HG03045 (cell line): ENCODE data around the gene CAPN7.

Experiments used
- ATAC-seq: cut with Tn5 transposase; IDR thresholded peaks from one replicate; pipeline ENCODE4 v1.9.1; 2021; ENCODE audit warnings: mild to moderate bottlenecking, moderate library complexity; ENCODE audit not compliant: unreplicated experiment

The CAPN7 gene

DNA sequence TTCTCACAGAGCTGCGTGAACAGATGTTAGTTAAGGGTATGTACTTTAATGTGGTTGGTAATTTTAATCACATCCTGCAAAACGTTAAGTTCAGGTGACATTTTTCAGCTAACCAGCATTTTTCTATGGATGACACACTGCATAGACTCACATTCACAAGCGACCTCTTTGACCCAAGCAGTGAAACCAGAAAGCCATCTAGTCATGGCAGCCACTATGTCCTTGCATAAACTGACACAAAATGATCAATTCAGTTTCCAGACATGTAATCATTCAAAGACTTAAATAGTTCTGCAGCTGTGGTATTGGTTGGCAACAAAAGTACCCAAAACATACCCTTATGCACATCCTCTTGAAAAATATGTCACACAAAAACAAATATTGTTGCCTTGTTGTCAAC is 7.4 kb upstream of the CAPN7 start:
- no peak for ATAC-seq

GRCh38 chr3:15199493-15200105 is 6.4 kb upstream of the CAPN7 start:
- no peak for ATAC-seq

- no peak for ATAC-seq
Observed at GRCh38 chr3:15204005-15204404, 2.0 kb upstream of the CAPN7 start.

DNA sequence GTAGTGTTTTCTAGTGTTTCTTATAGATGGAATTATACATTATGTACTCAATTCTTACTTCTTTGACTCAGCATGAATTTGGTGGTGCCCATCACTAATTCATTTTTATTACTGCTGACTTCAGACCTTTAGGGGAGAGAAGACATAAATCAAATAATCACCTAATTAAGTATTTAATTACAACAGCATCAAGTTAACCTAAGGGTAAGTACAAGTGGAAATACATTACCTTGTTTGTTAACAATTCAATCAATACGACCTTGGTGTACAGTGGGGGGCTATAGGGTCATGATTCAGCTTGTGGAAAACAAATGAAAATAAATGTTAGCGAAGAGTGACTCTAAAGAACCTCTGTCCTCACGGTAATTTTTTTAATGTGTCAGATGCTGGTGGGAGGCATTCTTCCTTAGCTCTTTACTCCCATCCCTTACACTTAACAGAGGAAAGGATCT is 538 bp upstream of the CAPN7 start:
- no peak for ATAC-seq

GRCh38 chr3:15206662-15207576 is 873 bp downstream of the CAPN7 start:
- peak; percentile 24 for ATAC-seq

DNA sequence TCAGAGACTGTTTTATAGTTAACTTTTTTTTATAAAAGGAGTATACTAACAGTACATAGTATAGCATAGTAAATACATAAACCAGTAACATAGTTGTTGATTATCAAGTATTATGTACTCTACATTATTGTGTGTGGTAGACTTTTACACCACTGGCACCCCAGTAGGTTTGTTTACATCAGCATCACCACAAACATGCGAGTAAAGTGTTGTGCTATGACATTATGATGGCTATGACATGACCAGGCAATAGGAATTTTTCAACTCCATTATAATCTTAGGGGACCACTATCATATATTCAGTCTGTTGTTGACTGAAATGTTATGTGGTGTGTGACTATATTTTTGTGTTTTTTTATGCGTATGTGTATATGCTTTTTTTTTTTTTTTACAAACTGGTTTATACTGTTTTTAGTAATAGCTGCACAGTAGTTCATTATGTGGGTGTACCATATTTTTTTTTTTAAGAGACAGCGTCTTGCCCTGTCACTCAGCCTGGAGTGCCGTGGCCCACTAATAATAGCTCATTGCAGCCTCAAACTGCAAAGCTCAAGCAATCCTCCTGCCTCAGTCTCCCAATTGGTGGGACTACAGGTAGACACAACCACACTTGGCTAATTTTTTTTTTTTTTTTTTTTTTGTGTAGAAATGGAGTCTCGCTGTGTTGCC is 1.9 kb downstream of the CAPN7 start:
- no peak for ATAC-seq

DNA sequence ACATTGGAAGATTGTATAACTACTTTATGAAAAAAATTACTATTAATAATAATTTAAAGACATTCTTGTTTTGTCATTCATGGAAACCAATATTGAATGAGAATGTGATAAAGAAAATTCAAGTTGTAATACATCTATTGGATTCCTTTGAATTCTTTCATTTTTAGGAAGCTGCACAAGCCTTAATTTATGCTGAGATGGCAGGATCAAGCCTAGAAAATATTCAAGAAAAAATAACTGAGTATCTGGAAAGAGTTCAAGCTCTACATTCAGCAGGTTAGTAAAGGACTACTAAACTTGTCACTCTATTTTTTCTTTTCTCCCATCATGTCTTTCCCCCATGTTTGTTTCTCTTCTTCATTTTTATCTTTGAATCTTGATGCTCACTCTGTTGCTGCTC is 5.9 kb downstream of the CAPN7 start:
- ATAC-seq, result no peak

DNA sequence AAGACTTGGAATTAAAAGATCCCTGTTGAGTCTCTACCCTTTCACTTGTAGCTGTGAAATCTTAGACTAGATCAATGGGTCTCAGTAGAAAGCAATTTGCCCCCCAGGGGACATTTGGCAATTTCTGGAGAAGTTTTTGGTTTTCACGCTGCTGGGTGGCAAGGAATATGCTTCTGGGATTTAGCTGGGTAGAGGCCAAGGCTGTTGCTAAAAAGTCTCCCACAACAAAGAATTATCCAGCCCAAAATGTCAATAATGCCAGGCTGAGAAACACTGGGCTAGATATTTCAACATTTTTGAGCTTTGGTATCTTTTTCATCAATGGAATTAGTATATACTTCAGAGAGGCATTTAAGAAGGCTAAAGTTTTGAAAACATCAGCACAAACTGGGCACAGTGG is 8.7 kb downstream of the CAPN7 start:
- no peak for ATAC-seq

DNA sequence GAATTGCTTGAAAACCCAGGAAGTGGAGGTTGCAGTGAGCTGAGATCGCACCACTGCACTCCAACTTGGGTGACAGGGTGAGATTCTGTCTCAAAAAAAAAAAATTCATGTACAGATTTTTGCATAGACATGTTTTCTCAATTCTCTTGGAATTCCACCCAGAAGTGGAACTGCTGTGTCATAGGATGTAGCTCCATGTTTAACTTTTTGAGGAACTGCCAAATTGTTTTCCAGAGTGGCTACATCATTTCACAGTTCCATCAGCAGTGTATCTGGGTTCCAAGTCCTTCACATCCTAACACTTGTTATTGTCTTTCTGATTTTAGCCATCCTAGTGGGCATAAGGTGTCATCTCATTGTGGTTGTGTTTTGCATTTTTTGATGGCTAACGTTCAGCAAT is 9.9 kb downstream of the CAPN7 start:
- ATAC-seq, result no peak

- no peak for ATAC-seq
Observed at GRCh38 chr3:15216501-15216900, 10.5 kb downstream of the CAPN7 start.

DNA sequence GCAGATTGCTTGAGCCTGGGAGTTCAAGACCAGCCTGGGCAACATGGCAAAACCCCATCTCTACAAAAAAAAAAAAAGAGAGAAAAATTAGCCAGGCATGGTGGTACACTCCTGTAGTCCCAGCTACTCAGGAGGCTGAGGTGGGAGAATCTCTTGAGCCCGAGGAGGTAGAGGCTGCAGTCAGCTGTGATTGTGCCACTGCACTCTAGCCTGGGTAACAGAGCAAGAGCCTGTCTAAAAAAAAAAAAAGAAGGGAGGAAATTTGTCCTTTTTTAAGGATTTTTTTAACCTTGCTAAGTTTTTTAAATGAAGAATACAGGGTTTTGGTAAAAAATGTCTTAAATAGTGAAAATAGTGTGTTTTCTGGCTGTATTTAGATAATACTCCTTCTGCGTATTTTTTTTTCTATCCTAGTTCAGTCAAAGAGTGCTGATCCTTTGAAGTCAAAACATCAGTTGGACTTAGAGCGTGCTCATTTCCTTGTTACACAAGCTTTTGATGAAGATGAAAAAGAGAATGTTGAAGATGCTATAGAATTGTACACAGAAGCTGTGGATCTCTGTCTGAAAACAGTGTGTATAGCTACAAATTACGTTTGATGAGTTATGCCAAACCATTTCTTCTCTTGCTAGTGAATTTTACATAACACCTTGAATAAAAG is 11.1 kb downstream of the CAPN7 start:
- ATAC-seq, result no peak

GRCh38 chr3:15217841-15218267 is 11.8 kb downstream of the CAPN7 start:
- ATAC-seq, result no peak

DNA sequence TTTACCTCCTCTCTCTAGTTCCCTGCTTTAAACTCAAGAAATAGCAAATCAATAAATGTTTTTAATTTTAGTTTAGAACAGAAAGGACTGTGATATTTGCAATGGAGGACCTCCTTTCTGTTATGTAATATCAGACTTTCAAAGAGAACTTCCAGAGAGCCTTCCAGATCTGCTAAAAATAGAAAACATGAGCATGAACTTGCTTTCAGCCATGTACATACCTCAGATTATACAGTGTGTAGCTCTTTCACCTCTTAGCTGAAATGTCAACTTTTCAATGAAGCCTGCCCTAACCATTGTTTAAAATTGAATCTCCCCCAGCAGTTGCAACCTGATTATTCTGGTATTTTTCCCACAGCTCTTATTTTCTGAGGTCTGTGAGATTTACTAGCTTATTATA is 12.6 kb downstream of the CAPN7 start:
- no peak for ATAC-seq

DNA sequence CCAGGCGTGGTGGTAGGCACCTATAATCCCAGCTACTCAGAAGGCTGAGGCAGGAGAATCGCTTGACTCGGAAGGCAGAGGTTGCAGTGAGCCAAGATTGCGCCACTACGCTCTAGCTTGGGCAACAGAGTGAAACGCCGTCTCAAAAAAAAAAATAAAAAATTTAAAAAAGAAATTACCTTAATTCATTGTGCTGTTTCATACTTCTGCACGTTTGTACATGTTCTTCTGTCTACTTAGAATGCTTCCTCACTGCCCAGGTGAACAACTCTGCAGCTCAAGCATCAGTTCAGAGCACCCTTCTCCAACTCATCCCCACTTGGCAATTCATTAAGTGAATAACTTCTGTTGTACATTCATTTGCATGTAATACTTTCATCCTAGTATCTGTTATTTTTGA is 14.0 kb downstream of the CAPN7 start:
- no peak for ATAC-seq

GRCh38 chr3:15220661-15221060 is 14.6 kb downstream of the CAPN7 start:
- ATAC-seq, result no peak

GRCh38 chr3:15221574-15222217 is 15.7 kb downstream of the CAPN7 start:
- ATAC-seq, result no peak

DNA sequence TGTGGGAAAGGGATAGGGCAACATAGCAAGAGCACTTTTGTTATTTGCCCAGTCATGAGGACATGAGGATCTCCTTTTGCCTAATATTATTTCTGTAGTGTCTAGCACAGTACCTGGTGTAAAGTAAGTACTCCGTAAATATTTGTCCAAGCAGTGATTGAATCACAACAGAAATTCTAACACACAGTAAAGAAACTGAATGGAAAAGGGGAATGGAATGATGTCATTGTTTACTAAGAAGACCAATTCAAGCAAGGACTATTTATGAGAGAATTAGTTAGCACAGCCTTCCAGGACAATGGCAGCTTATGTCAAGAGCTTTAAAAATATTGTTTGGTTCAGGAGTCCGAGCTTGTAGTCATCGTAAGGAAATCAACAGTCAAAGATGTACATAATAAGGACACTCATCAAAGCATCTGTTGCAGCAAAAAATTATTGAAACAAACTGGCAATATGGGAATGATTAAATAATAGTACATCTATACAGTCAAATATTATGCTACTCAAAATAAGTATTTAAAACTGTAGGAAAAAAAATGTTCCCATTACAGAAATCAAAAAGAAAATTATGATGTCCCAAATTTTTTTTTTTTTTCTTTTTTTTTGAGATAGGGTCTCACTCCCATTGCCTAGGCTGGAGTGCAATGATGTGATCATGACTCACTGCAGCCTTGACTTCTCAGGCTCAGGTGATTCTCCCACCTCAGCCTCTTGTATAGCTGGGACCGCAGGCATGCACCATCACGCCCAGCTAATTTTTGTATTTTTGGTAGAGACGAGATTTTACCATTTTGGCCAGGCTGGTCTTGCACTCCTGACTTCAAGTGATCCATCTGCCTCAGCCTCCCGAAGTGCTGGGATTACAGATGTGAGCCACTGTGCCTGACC is 17.9 kb downstream of the CAPN7 start:
- ATAC-seq, result no peak

DNA sequence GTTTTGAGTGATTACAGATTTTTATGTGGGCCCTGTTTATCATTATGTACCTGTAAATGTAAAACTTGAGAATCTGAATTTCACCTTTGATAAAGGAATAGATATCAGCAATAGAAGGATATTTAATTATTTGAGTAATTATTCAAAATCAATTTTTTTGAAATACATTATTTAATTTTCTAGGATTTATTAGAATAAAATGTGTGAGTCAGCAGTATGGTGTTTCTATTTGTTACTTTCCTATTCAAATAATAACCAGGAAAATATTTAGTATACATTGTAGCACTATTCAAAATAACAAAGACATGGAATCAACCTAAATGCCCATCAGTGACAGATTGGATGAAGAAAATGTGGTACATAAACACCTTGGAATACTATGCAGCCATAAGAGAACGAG is 22.1 kb downstream of the CAPN7 start:
- no peak for ATAC-seq

GRCh38 chr3:15229262-15229661 is 23.2 kb downstream of the CAPN7 start:
- no peak for ATAC-seq

DNA sequence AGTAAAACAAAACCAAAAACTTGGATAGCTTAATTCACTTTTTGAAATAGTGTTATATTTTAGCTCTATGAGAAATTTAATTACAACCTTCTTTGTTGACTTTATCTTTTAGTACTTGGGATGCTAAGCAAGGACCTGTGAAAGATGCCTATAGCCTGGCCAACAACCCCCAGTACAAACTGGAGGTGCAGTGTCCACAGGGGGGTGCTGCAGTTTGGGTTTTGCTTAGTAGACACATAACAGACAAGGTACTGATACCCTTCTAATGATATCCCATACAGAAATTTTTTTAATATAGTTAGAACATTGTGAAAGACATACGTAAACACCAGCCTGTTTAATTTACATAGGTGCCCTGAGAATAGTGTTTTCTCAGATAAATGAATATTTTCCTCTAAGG is 35.3 kb downstream of the CAPN7 start:
- no peak for ATAC-seq
